HG03175 (cell line): ENCODE measurements around the gene TMEM174.
A peak's percentile ranks its signal among the peaks of the same experiment; 100 is the strongest.

Experiments used
- ATAC-seq: cut with Tn5 transposase; IDR thresholded peaks from one replicate; pipeline ENCODE4 v1.9.1; 2021; ENCODE audit warnings: mild to moderate bottlenecking, moderate library complexity; ENCODE audit not compliant: unreplicated experiment

TMEM174 gene

DNA sequence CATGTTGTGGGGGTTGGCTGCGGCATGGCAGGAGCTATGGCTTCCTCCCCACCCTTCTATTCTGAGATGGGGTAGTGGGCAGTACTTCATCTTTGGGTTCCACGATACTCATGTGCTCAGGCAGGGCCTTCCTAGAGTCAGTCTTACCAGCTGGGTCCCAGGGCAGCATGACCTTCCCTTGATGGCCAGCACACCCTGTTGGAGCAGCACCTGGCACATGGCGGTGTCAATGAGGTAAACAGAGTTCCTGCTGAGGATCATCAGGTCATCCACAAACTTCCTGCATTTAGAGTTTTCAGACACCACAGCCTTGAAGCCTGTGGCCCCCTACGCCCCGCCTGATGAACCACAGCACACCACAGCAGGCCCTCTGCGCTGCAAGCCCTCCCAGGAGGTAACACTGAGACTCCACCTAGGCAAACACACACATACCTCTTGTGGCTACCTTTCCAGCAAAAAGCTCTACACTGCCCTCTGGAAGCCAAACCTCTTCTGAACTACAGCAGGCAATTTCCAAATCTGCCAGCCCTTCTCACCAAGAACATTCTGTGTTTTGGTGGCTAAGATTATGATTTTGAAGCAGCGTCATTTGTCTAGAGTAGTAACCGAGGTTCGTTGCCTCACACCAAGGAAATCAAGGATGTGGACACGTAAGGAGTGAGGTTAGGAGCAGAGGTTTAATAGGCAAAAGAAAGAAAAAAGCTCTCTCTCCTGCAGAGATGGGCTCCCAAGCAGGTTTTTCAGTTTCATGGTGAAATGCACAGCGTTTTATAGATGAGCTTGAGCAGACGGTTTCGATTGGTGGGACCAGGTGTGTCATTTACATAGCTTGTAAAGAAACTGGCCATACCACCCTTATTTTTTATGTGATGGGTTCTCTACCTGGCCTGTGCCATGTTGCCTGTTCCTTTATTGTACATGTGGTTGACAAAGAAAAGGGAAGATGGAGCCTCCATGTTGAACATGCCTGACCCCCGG is 20.3 kb upstream of the TMEM174 start:
- ATAC-seq, result no peak

DNA sequence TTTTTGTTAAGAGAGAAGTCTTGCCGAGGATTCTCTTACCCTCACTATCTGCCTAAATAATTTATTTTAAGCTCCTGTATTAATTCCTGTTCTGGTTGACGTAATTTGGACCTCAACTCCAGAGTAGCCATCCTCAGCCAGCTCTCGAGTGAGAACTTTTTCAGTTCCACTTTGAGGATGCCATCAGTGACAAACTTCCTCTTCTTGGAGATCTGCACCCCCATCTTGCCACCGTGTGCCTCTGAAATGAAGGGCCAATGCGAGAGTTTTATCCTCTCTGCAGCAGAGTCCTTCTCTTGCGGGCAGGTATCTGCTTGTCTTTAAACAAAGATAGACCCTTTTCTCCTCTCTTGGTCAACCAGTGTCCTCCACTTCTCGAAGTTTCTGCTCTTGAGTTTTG is 19.5 kb upstream of the TMEM174 start:
- ATAC-seq, result no peak

DNA sequence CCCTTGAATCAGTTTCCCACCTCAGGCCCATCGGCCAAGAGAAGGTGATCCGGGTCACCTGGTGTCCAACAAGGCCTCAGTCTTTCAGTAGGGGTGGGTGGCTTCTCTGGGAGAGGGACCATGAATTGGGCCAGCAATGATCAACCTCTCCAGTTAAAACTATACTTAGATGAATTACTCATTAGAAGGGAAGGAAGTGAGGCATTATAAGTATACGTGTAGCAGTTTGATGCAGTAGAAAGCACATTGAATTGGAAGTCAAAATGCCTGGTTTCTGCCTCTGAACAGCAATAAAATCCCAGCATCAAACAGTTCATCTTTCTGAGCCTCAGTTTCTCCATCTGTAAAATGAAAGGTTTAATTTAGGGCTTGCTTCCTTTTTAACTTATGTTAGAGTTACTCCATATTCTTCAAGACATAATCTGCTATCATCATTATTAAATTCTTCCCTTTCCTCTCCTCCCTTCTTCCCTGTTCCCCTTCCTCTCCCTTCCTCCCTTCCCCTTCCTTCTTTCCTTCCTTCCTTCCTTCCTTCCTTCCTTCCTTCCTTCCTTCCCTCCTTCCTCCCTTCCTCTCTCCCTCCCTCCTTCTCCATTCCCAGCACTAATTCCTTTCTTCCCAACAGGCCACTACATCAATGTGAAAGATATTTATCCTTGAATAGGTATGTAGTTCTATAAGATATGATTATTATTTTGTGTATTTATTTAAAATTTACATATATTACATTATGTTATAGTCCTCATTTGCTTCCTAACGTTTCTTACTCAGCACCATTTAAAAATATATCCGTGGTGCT is 18.6 kb upstream of the TMEM174 start:
- ATAC-seq, result no peak

DNA sequence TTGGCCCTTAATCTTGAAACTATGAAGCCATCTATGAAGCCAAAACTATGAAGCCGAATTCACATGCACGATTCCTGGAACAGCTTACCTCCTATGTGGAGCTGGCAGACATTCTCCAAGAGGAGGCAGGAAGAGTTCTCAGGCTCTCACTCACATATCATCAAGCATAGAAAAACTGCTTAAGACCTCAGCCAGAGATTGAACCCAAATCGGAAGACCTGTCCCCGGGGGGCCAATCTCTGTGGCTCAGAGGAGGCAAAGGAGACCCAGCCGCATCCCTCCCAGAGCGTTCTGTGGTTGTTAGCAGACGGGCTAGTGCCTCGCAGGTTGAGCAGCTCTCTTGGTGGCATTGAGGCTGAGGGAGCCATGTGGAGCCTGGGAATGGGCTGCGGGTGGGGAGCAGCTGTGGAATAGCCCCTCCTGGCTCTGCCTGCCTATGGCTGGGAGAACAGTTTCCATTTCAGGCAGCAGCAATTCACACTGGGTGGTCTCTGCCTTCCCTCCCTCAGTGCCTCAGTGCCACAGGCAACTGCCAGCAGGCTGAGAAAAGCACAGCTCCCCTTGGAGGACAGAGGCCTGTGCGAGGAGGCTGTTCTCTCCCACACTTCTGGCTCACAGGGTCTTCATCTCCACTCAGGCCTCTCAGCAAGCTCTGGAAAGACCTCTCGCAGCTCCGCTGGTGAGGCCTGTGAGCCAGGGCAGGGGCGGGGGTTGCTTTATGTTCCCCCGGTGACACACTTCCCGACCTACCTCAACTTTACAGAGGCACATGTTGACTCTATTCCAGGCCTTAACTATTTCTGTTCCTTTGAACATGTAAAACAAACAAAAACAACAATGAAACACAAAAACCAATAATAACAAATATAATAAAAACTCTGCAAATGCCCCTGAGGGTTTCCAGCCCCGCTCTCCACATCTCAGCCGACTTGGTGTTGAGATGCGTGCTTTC is 17.4 kb upstream of the TMEM174 start:
- ATAC-seq, result no peak

DNA sequence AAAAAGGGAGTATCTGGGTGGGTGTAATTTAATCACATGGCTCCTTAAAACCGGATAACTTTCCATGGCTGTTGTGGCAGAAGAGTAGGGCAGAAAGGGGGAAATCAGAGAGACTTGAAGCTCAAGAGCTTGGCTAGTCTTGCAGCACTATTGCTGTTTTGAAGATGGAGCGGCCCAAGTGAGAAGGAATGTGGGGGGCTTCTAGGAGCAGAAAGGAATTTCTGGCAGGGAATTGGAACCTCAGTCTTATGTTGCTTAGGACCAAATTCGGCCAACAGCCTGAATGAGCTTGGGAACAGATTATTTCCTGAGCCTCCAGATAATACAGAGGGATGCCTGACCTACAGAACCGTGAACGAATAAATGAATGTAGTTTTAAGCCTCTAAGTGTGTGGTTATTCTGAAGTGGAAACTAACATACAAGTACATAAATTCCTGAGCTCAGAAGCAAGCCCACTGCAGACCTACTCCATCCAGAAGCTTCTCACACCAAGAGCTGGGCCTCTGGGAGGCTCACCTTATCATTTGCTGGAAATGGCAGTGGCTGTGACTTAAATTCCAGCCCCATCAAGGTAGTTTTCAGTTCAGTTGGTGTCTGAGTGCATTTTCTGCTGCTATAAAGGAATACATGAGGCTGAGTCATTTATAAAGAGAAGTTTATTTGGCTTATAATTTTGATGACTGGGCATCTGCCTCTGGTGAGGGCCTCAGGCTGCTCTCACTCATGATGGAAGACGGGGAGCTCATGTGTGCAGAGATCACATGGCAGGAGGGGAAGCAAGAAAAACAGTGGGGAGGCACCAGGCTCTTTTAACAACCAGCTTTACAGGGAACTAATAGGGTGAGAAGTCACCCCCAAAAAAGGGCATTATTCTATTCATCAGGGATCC is 15.3 kb upstream of the TMEM174 start:
- no peak for ATAC-seq

DNA sequence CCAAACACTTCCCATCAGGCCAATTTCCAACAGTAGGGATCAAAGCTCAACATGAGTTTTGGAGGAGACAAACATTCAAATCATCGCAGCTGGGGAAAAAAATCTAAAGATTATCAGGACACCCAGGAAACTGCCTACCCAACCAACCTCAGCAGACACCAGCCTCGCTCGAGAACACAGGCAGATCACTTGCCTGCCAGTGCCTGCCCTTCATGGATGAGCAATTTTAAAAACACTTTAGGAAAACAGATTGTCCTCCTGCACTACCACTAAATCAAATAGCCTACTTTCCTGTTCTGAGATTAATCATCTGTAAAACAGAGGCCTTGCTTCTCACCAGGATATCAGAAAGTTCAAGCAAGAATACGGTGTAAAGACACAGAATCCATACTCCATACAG is 14.7 kb upstream of the TMEM174 start:
- ATAC-seq, result no peak

DNA sequence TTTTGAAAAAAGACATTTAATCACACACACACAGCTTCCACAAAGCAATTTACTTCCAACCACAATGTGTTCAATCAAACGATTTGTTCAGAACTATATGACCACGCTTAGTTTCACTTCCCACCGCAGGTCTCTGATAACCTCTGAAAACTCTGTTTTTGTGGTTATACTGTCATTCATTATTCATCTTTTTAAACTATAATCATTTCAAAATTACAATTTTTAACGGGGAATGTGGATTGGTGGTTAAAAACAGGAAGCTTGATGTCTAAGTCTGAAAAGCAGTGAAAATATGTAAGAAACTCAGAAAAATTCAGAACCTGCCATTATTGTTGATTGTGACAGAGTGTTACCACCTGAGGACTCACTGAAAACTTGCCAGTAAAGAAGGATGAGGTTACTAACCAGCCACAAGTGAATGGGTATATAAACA is 12.7 kb upstream of the TMEM174 start:
- peak; percentile 89 for ATAC-seq

DNA sequence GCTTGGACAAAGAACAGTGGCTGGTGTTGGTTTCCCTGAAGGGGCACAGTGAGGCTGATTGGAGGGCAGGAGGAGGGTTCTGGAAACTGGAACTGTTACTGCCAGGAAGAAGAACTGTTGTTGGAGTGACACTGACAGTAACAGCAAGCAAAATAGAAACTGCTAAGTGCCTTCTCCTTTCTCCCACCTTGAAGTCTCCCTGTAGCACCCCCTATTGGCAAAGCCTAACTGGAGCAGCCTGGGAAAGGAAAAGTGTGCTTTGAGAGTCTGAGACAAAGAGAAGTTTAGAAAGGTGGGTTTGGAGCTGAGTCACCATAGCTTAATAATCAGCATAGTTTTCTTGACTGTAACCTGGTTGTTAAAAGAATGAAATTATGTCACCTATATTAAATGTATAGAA is 2.5 kb upstream of the TMEM174 start:
- ATAC-seq, result no peak

DNA sequence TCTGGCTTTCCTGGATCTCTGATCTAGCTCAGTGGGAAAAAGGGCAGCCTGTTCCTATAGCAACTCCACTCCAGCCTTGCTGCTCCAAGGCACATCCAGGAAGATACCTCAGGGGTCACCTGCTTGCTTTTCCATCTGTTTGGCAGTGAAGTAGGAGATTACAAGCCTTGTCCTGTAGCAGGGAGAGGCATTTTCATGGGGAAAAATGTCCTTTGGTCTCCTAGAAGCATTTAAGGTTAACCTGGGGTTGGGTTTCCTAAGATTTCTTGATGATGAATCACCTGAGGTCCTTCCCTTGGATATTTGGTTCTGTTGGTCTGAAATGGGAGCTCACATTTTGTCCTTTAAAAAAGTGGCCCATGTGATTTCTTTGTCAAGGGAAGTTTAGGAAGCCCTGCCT is 1.5 kb upstream of the TMEM174 start:
- ATAC-seq, result no peak

DNA sequence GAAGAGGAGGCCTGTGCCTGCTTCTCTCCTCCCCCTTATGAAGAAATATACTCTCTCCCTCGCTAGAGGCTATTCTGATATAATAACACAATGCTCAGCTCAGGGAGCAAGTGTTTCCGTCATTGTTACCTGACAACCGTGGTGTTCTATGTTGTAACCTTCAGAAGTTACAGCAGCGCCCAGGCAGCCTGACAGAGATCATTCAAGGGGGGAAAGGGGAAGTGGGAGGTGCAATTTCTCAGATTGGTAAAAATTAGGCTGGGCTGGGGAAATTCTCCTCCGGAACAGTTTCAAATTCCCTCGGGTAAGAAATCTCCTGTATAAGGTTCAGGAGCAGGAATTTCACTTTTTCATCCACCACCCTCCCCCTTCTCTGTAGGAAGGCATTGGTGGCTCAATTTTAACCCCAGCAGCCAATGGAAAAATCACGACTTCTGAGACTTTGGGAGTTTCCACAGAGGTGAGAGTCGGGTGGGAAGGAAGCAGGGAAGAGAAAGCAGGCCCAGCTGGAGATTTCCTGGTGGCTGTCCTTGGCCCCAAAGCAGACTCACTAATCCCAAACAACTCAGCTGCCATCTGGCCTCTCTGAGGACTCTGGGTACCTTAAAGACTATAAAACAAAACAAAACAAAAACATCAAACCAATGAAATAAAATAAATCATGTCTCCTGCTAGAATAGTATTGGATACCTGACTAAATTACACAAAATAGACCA is 1.3 kb downstream of the TMEM174 start:
- no peak for ATAC-seq

DNA sequence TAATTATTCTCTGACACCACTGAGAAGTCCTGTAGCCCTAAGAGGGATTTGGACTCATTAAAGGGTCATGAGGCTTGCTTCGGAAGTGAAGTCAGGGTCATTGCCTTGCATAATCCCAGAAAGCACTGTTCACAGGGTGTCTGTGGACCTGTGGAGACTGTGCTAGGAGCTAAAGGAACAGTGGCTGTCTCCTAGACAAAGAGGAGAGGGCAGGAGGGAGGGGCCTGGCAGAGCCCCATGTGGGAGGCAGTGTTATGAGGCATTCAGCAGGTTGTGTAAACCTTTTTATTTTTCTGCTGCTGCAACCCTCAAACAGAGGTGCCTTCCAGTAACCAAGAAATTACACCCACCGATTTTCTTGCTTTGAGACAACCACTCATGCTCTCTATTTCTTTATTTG is 3.3 kb downstream of the TMEM174 start:
- no peak for ATAC-seq

DNA sequence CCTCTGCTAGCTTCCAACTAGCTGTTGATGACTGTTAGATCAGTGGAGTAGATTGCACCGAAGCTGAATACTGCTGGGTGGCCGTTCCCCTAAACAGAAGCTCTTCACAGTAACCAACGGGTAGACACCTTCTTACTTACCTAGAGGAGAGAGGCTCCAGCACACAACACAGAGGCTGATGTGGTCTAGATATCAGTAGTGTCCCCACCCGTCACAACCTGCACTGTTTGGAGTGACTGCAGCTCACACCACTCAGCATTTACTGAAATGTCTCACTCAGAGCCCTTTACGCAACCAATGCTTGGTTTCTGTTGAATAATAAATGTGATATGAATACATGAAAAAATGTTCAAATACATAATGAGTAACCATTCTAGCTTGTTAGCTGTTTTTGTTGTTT is 5.3 kb downstream of the TMEM174 start:
- no peak for ATAC-seq

DNA sequence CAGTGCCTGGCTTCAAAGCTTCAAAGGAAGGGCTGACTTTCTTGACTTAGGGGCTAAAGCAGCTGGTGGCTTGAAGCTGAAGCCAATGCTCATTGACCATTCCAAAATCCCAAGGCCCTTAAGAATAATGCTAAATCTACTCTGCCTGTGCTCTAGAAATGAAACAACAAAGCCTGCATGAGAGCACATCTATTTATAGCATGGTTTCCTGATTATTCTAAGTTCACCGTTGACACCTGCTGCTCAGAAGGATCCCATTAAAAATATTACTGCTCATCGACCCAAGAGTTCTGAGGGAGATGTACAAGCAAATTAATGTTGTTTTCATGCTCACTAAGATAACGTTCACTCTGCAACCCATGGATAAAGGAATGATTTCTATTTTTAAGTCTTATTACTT is 6.7 kb downstream of the TMEM174 start:
- no peak for ATAC-seq

DNA sequence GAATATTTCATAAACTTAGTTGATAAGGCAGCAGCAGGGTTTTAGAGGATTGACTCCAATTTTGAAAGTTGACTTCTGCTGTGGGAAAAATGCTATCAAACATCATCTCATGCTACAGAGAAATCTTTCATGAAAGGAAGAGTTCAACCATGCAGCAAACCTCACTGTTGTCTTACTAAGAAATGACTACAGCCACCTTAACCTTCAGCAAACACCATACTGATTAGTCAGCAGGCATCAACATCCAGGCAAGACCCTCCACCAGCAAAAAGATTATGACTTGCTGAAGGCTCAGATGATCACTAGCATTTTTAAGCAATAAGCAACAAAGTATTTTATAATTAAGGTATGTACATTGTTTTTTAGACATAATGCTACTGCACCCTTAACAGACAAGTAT is 7.6 kb downstream of the TMEM174 start:
- ATAC-seq, result no peak

DNA sequence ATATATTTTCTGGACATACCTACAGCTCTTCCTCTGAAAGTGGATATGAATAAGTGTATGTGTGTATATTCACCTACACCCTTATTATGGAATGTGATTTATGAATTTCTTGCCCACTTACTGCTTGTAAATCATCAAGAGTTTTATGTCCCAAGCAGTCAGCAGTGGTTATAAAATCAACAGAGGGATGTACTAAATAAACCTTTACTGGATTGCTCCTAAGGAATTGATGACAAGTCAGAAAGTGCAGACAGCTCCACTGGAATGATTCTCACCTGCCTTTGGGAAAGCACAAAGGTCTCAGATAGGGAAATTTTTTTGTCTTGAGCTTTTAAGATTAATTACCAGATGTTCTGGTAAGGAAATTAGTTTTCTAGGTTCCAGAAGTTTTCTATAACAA is 9.3 kb downstream of the TMEM174 start:
- no peak for ATAC-seq

DNA sequence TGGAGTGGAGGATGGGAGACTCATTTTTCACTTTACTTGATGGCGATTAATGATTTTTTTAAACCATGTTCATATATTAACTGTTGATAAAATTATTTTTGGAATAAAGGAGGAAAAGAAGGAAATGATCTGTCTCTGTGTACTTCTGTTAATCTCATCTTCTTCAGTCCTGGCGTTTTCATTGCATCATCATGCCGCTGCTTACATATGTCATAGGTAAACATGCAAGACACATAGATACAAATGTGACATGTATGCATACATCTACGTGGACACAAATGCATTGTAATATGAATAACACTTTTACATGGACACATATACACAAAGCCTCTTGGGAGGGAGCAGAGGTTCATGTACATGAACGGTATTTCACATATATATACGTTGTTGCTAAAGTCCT is 10.0 kb downstream of the TMEM174 start:
- ATAC-seq, result no peak

DNA sequence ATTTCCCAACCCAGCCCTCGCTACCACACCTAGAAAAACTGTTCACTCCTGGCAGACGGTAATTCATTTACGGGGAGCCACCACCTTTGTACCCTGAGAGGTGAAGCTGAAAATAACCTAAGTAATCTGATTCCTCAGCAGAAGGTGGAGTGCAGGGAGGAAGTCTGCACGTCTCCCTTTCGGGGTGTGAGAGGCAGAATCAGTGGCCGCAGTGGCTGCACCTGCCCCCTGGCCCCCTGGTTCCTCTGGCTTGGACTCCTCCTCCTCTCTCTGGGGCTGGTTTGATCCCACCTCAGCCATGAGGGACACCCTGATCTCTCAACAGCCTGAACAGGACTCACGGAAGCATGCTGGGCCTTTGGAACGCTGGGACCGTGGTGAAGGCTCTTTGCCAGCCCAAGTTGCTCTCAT is 10.5 kb downstream of the TMEM174 start:
- no peak for ATAC-seq

DNA sequence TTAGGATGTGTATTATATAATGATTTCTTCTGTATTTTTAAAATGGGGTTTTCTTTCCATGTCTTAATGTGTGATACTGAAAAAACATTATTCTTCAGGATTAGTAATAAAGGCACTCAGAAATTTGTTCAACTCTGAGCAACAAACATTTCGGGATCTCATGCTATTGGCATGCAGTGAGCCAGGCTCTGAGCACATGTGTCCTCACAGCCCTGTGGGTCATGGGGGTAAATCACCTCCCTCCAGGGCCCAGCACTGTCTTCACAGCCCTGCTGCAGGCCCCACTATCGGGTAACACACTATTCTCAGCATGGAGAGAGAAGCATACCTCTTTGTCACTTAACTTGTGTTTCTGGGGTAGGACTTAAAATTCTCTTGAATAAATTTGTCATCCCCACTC is 14.0 kb downstream of the TMEM174 start:
- ATAC-seq, result no peak
